Measurements from ENCODE around the gene APH1A.
"Not testable (repeated sequence)": the region's sequence is repeated elsewhere in the genome, so short reads cannot be mapped to it uniquely, and the experiment has no call there.

The APH1A gene

DNA sequence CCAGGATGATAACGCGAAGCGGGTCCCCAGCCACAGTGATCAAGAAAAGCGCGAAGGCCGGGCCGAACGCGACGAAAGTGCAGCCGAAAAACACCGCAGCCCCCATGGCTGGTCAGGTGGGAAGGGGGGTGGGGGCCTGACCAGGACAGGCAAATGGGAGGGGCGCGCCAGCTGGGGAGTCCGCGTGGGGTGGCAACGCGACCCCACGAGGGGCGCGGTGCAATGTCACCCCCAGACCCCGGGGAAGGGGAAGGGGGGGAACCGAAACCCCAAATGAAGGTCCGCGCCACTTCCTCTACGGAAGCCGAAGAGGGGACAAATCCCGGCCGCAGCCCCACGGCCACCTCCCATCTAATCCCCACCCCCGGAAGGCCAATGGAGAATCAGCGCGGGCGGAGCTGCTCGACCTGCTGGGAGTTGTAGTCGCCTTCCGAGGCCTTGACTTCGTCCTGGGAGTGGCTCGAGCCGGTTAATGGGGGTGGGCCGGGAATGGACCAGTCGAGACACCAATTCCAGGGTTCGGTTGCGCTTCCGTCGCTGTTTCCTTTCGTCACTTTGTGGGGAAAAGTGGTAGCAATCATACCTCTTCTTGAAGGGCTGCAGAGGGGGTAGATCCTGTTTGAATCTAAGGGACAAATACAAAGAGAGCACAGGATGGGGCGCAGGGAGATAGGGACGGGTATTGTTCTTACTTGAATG, at the start of gene APH1A:
Gene APH1A, minus strand, starts transcription at position 312 of the 699 bp plus-strand sequence. Its CDS starts 206 bp downstream, at position 106.
- peaks cover 32 to 37% (median 35%) of the 10 kb centered on the region in 11 experiments for H3K36me3 ChIP-seq
- peaks cover 46 to 70% (median 52%) of the 10 kb centered on the region in 10 experiments for H3K4me1 ChIP-seq
- H3K9me3 ChIP-seq (replicated peaks in 1 of 11), result no peaks in the 10 kb centered on the region
- H3K9ac ChIP-seq, result peak within 1 kb of the TSS; percentile 89 to 98 (median 94)
- peaks cover 0 to 24% (median 19%) of the 10 kb centered on the region in 11 experiments; a peak in 12 of 22 replicates for H4K20me1 ChIP-seq
- H3K27me3 ChIP-seq, result no peaks in the 10 kb centered on the region
- peak within 1 kb of the TSS; percentile 86 to 99 (median 90) for H3K4me3 ChIP-seq
- H3K4me2 ChIP-seq, result peak within 1 kb of the TSS; percentile 80 to 99 (median 96)
- H3K27ac ChIP-seq, result peak within 1 kb of the TSS; percentile 87 to 95 (median 91)
- no peak for TF ChIP-seq Cebpa-rat (IDR thresholded peaks at IDR 0.05)

DNA sequence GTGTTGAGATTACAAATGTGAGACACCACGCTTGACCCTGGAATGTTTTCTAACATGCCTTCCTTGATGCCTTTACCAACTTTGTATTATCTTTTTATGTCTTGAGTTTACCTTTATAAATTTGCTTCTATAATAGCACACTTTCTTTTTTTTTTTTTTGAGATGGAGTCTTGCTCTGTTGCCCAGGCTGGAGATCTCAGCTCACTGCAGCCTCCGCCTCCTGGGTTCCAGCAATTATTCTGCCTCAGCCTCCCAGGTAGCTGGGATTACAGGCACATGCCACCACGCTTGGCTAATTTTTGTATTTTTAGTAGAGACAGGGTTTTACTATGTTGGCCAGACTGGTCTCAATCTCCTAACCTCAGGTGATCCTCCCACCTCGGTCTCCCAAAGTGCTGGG, 45.9 kb upstream of the APH1A start:
- not testable (repeated sequence) for H3K4me3 ChIP-seq, H3K9ac ChIP-seq, H3K4me2 ChIP-seq

DNA sequence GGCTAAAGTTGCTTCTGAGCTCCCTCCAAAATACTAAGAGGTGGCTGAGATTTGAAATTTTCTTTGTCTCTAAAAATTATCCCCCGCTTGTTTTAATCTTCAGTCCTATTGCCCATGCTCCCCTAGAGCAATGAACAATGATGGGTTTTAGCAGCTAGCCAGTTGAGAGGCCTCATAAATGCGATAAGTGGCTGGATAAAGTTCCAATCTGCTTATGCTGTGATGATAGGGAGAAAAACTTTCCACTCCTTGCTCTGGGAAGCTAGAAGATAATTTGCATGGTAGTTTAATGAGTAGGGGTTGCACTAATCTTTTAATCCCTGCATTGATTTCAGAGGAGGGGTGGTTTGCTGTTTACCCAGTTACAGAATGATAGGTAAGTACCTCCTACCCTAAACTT, 42.9 kb upstream of the APH1A start:
- no peaks in the 10 kb centered on the region; a peak in 2 of 22 replicates for H4K20me1 ChIP-seq
- H3K27ac ChIP-seq, result no peak overlapping the region
- no peak overlapping the region for H3K4me3 ChIP-seq
- H3K9me3 ChIP-seq (replicated peaks in 1 of 11), result no peaks in the 10 kb centered on the region
- TF ChIP-seq Cebpa-rat (IDR thresholded peaks at IDR 0.05), result no peak
- H3K4me2 ChIP-seq, result no peak overlapping the region
- H3K27me3 ChIP-seq, result no peaks in the 10 kb centered on the region
- H3K9ac ChIP-seq, result no peak overlapping the region
- peaks cover 22 to 41% (median 33%) of the 10 kb centered on the region in 11 experiments for H3K36me3 ChIP-seq
- peaks cover 4 to 15% (median 12%) of the 10 kb centered on the region in 10 experiments; a peak in 18 of 20 replicates for H3K4me1 ChIP-seq

More for the DNA sequence above, 45.9 kb upstream of the APH1A start:
- not testable (repeated sequence) for H3K9me3 ChIP-seq (replicated peaks in 1 of 11); H3K27me3 ChIP-seq; H4K20me1 ChIP-seq
- Histone ChIP-seq H3K27ac (peak overlapping the region in 1 of 11 experiments; percentile 6; a peak in 1 of 22 replicates), H3K36me3 (peaks cover 0 to 12% (median 6%) of the 10 kb centered on the region in 11 experiments; a peak in 16 of 22 replicates), H3K4me1 (peaks cover 4 to 15% (median 12%) of the 10 kb centered on the region in 10 experiments; a peak in 18 of 20 replicates)

DNA sequence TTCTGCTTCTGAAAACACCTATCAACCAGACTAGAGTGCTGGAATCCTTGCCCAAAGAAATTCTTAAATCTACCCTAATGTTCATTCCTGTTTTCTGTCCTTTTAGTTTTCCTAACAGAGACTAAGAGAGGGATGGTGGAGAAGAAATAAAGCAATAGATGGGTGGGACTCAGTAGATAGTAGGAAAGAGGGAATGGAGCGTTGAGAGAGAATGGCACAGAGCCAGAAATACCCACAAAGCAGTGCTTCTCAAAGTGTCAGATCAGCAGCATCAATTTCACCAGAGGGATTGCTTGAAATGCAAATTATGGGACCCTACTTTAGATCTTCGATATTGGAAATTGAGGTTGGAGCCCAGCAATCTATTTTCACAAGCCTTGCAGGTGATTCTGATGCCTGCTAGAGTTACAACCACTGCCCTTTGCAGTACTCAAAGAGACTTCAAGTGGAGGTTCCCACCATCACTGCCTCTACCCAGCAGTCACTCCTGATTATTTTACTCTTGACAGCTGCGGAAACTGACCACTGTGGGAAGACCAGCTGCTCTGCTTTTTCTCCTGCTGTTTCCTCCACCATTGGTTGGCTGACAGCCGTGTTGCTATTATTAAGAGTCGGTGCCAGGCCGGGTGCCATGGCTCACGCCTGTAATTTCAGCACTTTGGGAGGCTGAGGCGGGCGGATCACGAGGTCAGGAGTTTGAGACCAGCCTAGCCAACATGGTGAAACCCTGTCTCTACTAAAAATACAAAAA, 41.1 kb upstream of the APH1A start:
- H3K4me1 ChIP-seq, result no peaks in the 10 kb centered on the region
- H3K27ac ChIP-seq, result no peak overlapping the region
- H3K9me3 ChIP-seq (replicated peaks in 1 of 11), result no peaks in the 10 kb centered on the region
- H3K27me3 ChIP-seq, result no peaks in the 10 kb centered on the region
- H3K36me3 ChIP-seq, result peaks cover 37 to 59% (median 50%) of the 10 kb centered on the region in 11 experiments
- peaks cover 0 to 7% (median 0%) of the 10 kb centered on the region in 11 experiments; a peak in 2 of 22 replicates for H4K20me1 ChIP-seq
- H3K4me2 ChIP-seq, result no peak overlapping the region
- no peak overlapping the region for H3K9ac ChIP-seq
- no peak for TF ChIP-seq Cebpa-rat (IDR thresholded peaks at IDR 0.05)
- no peak overlapping the region for H3K4me3 ChIP-seq

DNA sequence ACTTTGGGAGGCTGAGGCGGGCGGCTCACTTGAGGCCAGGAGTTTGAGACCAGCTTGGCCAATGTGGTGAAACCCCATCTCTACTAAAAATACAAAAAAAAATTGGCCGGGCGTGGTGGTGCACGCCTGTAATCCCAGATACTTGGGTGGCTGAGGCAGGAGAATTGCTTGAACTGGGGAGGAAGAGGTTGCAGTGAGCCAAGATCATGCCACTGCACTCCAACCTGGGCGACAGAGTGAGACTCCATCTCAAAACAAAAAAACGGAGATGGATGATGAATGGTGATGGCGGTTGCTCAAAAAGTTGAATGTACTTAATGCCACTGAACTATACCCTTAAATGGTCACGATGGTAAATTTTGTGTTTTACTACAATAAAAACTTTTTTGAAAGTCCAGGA, 39.8 kb upstream of the APH1A start:
- not testable (repeated sequence) for H3K9me3 ChIP-seq (replicated peaks in 1 of 11); H3K27ac ChIP-seq; H3K4me3 ChIP-seq; H3K4me1 ChIP-seq; H3K27me3 ChIP-seq; H3K9ac ChIP-seq; H3K4me2 ChIP-seq; H4K20me1 ChIP-seq
- H3K36me3 ChIP-seq, result peaks cover 43 to 73% (median 63%) of the 10 kb centered on the region in 11 experiments

DNA sequence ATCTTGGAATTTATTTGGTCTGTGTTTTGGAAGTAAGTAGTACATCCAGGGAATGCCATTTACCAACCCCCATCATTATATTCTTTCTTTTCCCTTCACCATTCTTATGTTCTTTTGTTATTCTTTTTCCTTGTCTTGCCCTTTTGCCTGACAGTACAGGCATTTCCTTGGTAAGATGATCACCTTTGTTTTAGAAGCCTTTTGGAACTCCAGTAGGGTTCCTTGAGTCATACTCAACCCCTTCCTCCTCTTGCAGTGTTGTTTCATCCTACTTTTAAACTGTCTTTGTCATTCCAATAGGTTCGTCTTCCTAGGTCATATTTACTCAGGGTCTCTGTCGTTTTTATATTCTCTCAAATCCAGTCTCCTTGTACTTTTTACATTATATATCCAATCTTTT, 34.1 kb upstream of the APH1A start:
- Histone ChIP-seq H3K9me3 (replicated peaks in 1 of 11) (no peaks in the 10 kb centered on the region), H3K36me3 (peaks cover 78 to 100% (median 92%) of the 10 kb centered on the region in 11 experiments), H3K9ac (no peak overlapping the region), H3K27me3 (no peaks in the 10 kb centered on the region), H4K20me1 (peaks cover 0 to 7% (median 0%) of the 10 kb centered on the region in 11 experiments; a peak in 3 of 22 replicates), H3K27ac (no peak overlapping the region), H3K4me2 (no peak overlapping the region), H3K4me3 (no peak overlapping the region), H3K4me1 (no peaks in the 10 kb centered on the region; a peak in 2 of 20 replicates)
- TF ChIP-seq Cebpa-rat (IDR thresholded peaks at IDR 0.05), result no peak

DNA sequence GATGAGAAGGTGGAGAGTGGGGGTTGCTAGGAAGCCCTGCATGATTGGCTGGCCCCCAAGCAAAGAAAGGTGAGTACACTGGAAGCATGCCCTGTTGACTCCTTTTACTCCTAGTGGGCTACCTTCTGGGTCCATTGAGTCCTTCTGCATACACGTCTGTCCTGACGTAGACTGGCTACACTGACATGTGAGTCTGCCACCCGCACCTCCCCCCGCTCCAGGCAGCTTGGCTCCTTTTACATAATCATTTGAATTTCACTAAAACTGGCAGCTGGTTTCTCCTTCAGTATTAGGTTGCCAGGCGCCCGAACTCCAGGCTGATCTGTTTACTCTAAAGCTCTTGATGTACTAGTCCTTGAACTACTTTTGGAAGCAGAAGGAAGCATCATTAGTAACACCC, 33.5 kb upstream of the APH1A start:
- Histone ChIP-seq H4K20me1 (peaks cover 0 to 12% (median 0%) of the 10 kb centered on the region in 11 experiments; a peak in 3 of 22 replicates), H3K4me2 (no peak overlapping the region), H3K9me3 (replicated peaks in 1 of 11) (no peaks in the 10 kb centered on the region), H3K27me3 (no peaks in the 10 kb centered on the region), H3K9ac (no peak overlapping the region), H3K36me3 (peaks cover 78 to 100% (median 92%) of the 10 kb centered on the region in 11 experiments), H3K4me3 (no peak overlapping the region), H3K27ac (no peak overlapping the region), H3K4me1 (no peaks in the 10 kb centered on the region; a peak in 2 of 20 replicates)
- TF ChIP-seq Cebpa-rat (IDR thresholded peaks at IDR 0.05), result no peak

DNA sequence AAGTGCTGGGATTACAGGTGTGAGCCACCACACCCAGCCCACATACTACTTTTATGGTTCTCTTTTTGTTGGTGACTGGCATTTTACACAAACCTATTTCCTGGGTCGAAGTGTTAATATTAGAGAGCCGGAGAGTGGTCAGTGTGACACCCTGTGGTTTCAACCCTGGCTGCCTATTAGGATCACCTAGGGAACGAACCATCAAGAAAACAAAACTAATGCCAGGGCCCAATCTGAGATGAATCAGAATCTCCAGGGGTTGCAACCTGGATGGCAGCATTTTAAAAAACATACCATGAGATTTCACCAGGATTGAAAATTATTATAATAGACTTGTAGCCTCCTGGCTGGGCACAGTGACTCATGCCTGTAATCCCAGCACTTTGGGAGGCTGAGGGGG, 30.9 kb upstream of the APH1A start:
- Histone ChIP-seq H3K27ac (no peak overlapping the region), H3K36me3 (peaks cover 70 to 100% (median 88%) of the 10 kb centered on the region in 11 experiments), H3K9me3 (replicated peaks in 1 of 11) (no peaks in the 10 kb centered on the region), H3K4me1 (peaks cover 9 to 21% (median 15%) of the 10 kb centered on the region in 10 experiments; a peak in 19 of 20 replicates), H3K4me2 (no peak overlapping the region), H3K9ac (no peak overlapping the region), H3K27me3 (no peaks in the 10 kb centered on the region), H3K4me3 (no peak overlapping the region), H4K20me1 (peaks cover 0 to 9% (median 0%) of the 10 kb centered on the region in 11 experiments; a peak in 3 of 22 replicates)
- TF ChIP-seq Cebpa-rat (IDR thresholded peaks at IDR 0.05), result no peak

DNA sequence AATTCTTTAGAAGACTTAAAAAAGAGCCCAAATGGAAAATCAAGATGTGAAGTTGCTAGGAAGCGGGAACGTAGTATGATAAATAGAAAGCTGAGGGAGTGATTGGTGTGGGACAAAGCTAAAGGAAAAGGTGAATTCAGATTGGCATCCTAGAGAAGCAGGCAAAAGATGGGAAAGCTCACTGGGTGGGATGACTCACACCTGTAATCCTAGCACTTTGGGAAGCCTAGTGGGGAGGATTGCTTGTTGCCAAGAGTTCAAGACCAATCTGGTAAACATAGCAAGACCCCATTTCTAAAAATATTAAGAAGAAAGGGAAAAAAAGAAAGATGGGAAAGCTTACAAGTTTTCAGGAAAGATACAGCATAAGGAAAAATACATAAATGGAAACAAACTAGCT, 26.7 kb upstream of the APH1A start:
- peak overlapping the region; percentile 13 to 94 (median 86); a peak in 13 of 22 replicates for H3K4me2 ChIP-seq
- no peaks in the 10 kb centered on the region for H3K27me3 ChIP-seq
- 0 out of 22 replicates have a peak overlapping the region, but pooled peaks of 2 of the 11 experiments have one; percentile 17 to 38 for H3K9ac ChIP-seq
- peaks cover 30 to 58% (median 50%) of the 10 kb centered on the region in 11 experiments for H3K36me3 ChIP-seq
- no peaks in the 10 kb centered on the region for H3K9me3 ChIP-seq (replicated peaks in 1 of 11)
- H4K20me1 ChIP-seq, result peaks cover 0 to 9% (median 0%) of the 10 kb centered on the region in 11 experiments; a peak in 2 of 22 replicates
- no peak overlapping the region for H3K4me3 ChIP-seq
- TF ChIP-seq Cebpa-rat (IDR thresholded peaks at IDR 0.05), result no peak
- H3K27ac ChIP-seq, result no peak overlapping the region
- H3K4me1 ChIP-seq, result peaks cover 26 to 35% (median 31%) of the 10 kb centered on the region in 10 experiments
